Ishikawa (cell line): ENCODE measurements around the gene EPHA6.

Source experiments
- EGR1 ChIP-seq: IDR thresholded peaks from 2 replicates; pipeline ENCODE4 v1.6.1; 2012
- EP300 ChIP-seq: IDR thresholded peaks from 2 replicates; pipeline ENCODE4 v1.6.1; 2012; ENCODE audit warnings: borderline replicate concordance
- NFIC ChIP-seq: IDR thresholded peaks from 2 replicates; pipeline ENCODE4 v1.6.1; 2012
- RAD21 ChIP-seq: IDR thresholded peaks from 2 replicates; pipeline ENCODE4 v1.6.1; 2012; ENCODE audit warnings: low read depth
- TF ChIP-seq, protein P1 (sequence below): IDR thresholded peaks from 2 replicates; pipeline ENCODE4 v1.6.1; 2012; ENCODE audit warnings: low read depth, mild to moderate bottlenecking

DNA sequence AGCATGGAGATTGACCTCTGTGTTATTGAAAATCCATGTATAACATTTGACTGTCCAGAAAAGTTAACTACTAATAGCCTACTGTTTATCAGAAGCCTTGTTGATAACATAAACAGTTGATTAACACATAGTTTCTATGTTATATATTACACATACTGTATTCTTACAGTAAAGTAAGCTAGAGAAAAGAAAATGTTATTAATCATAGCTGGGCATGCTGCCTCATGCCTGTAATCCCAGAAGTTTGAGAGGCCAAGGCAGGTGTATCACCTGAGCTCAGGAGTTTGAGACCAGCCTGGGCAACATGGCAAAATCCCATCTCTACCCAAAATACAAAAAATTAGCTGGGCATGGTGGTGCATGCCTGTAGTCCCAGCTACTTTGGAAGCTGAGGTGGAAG lies 163.3 kb downstream of the EPHA6 start:
- no peak for TF ChIP-seq EGR1
- TF ChIP-seq NFIC = no peak
- TF ChIP-seq, protein P1, sequence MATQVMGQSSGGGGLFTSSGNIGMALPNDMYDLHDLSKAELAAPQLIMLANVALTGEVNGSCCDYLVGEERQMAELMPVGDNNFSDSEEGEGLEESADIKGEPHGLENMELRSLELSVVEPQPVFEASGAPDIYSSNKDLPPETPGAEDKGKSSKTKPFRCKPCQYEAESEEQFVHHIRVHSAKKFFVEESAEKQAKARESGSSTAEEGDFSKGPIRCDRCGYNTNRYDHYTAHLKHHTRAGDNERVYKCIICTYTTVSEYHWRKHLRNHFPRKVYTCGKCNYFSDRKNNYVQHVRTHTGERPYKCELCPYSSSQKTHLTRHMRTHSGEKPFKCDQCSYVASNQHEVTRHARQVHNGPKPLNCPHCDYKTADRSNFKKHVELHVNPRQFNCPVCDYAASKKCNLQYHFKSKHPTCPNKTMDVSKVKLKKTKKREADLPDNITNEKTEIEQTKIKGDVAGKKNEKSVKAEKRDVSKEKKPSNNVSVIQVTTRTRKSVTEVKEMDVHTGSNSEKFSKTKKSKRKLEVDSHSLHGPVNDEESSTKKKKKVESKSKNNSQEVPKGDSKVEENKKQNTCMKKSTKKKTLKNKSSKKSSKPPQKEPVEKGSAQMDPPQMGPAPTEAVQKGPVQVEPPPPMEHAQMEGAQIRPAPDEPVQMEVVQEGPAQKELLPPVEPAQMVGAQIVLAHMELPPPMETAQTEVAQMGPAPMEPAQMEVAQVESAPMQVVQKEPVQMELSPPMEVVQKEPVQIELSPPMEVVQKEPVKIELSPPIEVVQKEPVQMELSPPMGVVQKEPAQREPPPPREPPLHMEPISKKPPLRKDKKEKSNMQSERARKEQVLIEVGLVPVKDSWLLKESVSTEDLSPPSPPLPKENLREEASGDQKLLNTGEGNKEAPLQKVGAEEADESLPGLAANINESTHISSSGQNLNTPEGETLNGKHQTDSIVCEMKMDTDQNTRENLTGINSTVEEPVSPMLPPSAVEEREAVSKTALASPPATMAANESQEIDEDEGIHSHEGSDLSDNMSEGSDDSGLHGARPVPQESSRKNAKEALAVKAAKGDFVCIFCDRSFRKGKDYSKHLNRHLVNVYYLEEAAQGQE = no peak
- TF ChIP-seq RAD21 = no peak
- TF ChIP-seq EP300 = no peak
